Measurements from ENCODE around the gene RABAC1.

Gene RABAC1

GRCh38 chr19:41990615-41991014 lies 31.5 kb upstream of the RABAC1 start:
- peaks cover 2% of the 10 kb centered on the region; the same call in 1 of the 2 replicates for H3K27me3 ChIP-seq (replicated peaks; ENCODE audit: control insufficient read depth, insufficient read depth, low read length)
- TF ChIP-seq CTCF (IDR thresholded peaks at IDR 0.05; ENCODE audit: insufficient read depth, low read length, poor library complexity, severe bottlenecking) = no peak
- no peak for DNase-seq (ENCODE audit: extremely low read depth, insufficient read length)
- no peak overlapping the region for H3K4me3 ChIP-seq (replicated peaks; ENCODE audit: low read depth, low read length)
- H3K36me3 ChIP-seq (ENCODE audit: control insufficient read depth, insufficient read depth, low read length) = no peaks in the 10 kb centered on the region

- Histone ChIP-seq H3K4me3 (replicated peaks; ENCODE audit: low read depth, low read length) (no peak overlapping the region), H3K27me3 (replicated peaks; ENCODE audit: control insufficient read depth, insufficient read depth, low read length) (no peaks in the 10 kb centered on the region; the same call in 1 of the 2 replicates), H3K36me3 (ENCODE audit: control insufficient read depth, insufficient read depth, low read length) (no peaks in the 10 kb centered on the region)
- no peak for TF ChIP-seq CTCF (IDR thresholded peaks at IDR 0.05; ENCODE audit: insufficient read depth, low read length, poor library complexity, severe bottlenecking)
- no peak for DNase-seq (ENCODE audit: extremely low read depth, insufficient read length)
Observed at GRCh38 chr19:41990028-41990427, 30.9 kb upstream of the RABAC1 start.

- no peak for TF ChIP-seq CTCF (IDR thresholded peaks at IDR 0.05; ENCODE audit: insufficient read depth, low read length, poor library complexity, severe bottlenecking)
- no peak for DNase-seq (ENCODE audit: extremely low read depth, insufficient read length)
- no peaks in the 10 kb centered on the region for H3K36me3 ChIP-seq (ENCODE audit: control insufficient read depth, insufficient read depth, low read length)
- H3K27me3 ChIP-seq (replicated peaks; ENCODE audit: control insufficient read depth, insufficient read depth, low read length) = no peaks in the 10 kb centered on the region
- H3K4me3 ChIP-seq (replicated peaks; ENCODE audit: low read depth, low read length) = no peak overlapping the region
Observed at GRCh38 chr19:41988947-41989346, 29.8 kb upstream of the RABAC1 start.

DNA sequence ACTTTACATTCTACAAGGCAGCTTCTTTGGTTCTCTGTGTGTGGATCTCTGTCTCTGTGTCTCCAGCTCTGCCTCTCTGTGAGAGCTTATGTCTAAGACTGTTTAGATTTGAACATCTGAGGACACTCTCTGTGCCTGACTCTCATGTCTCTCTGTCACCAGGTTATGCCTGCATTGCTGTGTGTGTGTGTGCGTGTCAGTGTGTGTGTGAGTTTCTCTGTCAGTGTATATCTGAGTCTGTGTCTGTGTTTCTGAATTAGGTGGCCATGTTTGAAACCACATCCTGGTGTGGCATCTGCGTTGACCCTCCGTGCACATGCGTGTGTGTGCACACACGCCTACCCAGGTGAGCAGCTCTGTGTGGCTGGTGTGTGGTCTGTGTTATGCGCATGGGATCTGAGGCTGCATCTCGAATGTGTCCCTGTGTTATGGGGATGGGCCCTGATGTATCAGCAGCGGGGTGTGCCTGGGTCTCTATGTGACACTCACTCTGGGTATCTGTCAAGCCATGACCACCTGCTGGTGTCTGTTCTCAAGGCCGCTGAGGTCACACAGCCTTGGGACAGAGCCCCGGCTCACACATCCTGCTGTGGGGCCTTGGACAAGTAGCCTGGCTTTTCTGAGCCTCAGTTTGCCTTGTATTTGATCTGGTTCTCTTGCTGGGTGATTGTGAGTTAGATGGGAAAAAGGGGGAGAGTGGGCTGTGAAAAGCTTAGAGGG lies 28.2 kb upstream of the RABAC1 start:
- H3K27me3 ChIP-seq (replicated peaks; ENCODE audit: control insufficient read depth, insufficient read depth, low read length) = no peaks in the 10 kb centered on the region
- TF ChIP-seq CTCF (IDR thresholded peaks at IDR 0.05; ENCODE audit: insufficient read depth, low read length, poor library complexity, severe bottlenecking) = no peak

DNA sequence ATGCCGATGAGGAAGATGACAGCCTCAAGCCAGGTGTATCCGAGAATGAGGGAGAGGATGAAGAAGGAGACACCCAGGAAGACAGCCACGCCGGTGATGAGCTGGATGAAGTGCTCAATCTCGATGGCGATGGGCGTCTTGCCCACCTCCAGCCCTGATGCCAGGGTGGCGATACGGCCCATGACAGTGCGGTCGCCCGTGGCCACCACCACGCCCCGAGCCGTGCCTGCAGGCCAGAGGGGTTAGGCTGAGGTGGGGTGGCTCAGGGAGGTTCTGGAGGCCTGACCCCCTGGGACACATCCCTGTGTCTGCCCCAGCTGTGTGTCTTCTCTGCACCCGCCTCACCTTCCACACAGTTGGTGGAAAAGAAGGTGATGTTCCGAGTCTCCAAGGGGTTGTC lies 25.8 kb upstream of the RABAC1 start:
- Histone ChIP-seq H3K36me3 (ENCODE audit: control insufficient read depth, insufficient read depth, low read length) (no peaks in the 10 kb centered on the region), H3K27me3 (replicated peaks; ENCODE audit: control insufficient read depth, insufficient read depth, low read length) (no peaks in the 10 kb centered on the region)

More for the DNA sequence above, 28.2 kb upstream of the RABAC1 start:
- Histone ChIP-seq H3K36me3 (ENCODE audit: control insufficient read depth, insufficient read depth, low read length) (no peaks in the 10 kb centered on the region), H3K4me3 (replicated peaks; ENCODE audit: low read depth, low read length) (no peak overlapping the region)
- no peak for DNase-seq (ENCODE audit: extremely low read depth, insufficient read length)

More for the DNA sequence above, 25.8 kb upstream of the RABAC1 start:
- no peak for DNase-seq (ENCODE audit: extremely low read depth, insufficient read length)
- no peak overlapping the region for H3K4me3 ChIP-seq (replicated peaks; ENCODE audit: low read depth, low read length)
- TF ChIP-seq CTCF (IDR thresholded peaks at IDR 0.05; ENCODE audit: insufficient read depth, low read length, poor library complexity, severe bottlenecking) = no peak
